PC-3 (cell line): ENCODE results near the gene TBC1D9. TPM values are rescaled to one million over a fixed set of nuclear protein-coding genes. Genes with fewer than 3 reads are reported as not detected.
A peak's percentile ranks its signal among the peaks of the same experiment; 100 is the strongest.

Experiments used
- ATAC-seq: fragments of 200-7000 bp; cut with Tn5 transposase; 2 replicates; pipeline ENCODE4 v1.9.1; 2020; ENCODE audit warnings: mild to moderate bottlenecking, moderate library complexity
- BruUV-seq: library from RNA; stranded (reverse); fragments of 400-500 nt; replicated peaks from 2 replicates; lab custom pipeline; 2021; lab: Mats Ljungman, UMichigan
- CTCF ChIA-PET: fragments of 300-600 bp; sonication (Branson Sonifier 250); formaldehyde crosslinking; loops from one replicate; lab custom pipeline; 2022; ENCODE audit warnings: antibody characterized with exemption; lab: Charles Lee
- POLR2A ChIA-PET: fragments of 300-600 bp; sonication (Branson Sonifier 250); formaldehyde crosslinking; loops from one replicate; lab custom pipeline; 2022; ENCODE audit warnings: antibody characterized with exemption; ENCODE audit not compliant: unreplicated experiment; lab: Charles Lee
- DNase-seq: peaks from one replicate; pipeline ENCODE4 v3.0.0-alpha.2; 2015
- H2AFZ ChIP-seq: fragments of 300-600 bp; sonication (generic); 2 replicates; pipeline ENCODE4 v1.6.0; 2016; ENCODE audit warnings: antibody characterized with exemption, low read length
- H3F3A ChIP-seq: fragments of 300-600 bp; sonication (generic); one replicate; pipeline ENCODE4 v1.6.0; 2017; ENCODE audit warnings: antibody characterized with exemption, low read length, control low read depth, mild to moderate bottlenecking; ENCODE audit not compliant: unreplicated experiment
- H3K27ac ChIP-seq: fragments of 300-600 bp; sonication (generic); 2 replicates; pipeline ENCODE4 v1.5.1; 2016; ENCODE audit warnings: mild to moderate bottlenecking, low read length
- H3K27me3 ChIP-seq: fragments of 300-600 bp; sonication (generic); 2 replicates; pipeline ENCODE4 v1.6.1; 2016; ENCODE audit warnings: low read length, mixed read lengths
- H3K36me3 ChIP-seq: fragments of 300-600 bp; sonication (generic); 2 replicates; pipeline ENCODE4 v1.6.1; 2016; ENCODE audit warnings: low read depth, mixed run types, low read length, mixed read lengths
- H3K4me1 ChIP-seq: fragments of 300-600 bp; sonication (generic); 2 replicates; pipeline ENCODE4 v1.5.1; 2016; ENCODE audit warnings: low read length; ENCODE audit not compliant: insufficient read depth
- H3K4me2 ChIP-seq: fragments of 300-600 bp; sonication (generic); 2 replicates; pipeline ENCODE4 v1.6.0; 2016; ENCODE audit warnings: low read length
- H3K4me3 ChIP-seq: fragments of 300-600 bp; sonication (generic); 2 replicates; pipeline ENCODE4 v1.5.1; 2016; ENCODE audit warnings: mild to moderate bottlenecking, low read length, mixed read lengths
- H3K79me2 ChIP-seq: fragments of 300-600 bp; sonication (generic); 2 replicates; pipeline ENCODE4 v1.6.1; 2017; ENCODE audit warnings: low read length, mixed read lengths
- H3K9ac ChIP-seq: fragments of 300-600 bp; sonication (generic); 2 replicates; pipeline ENCODE4 v1.6.0; 2016; ENCODE audit warnings: mild to moderate bottlenecking, low read length
- H3K9me2 ChIP-seq: fragments of 300-600 bp; sonication (generic); replicated peaks from 2 replicates; pipeline ENCODE4 v1.6.1; 2016; ENCODE audit warnings: mixed run types, low read length, mixed read lengths
- H3K9me3 ChIP-seq: fragments of 300-600 bp; sonication (generic); 2 replicates; pipeline ENCODE4 v1.6.1; 2016; ENCODE audit warnings: low read length, mixed read lengths
- H4K20me1 ChIP-seq: fragments of 300-600 bp; sonication (generic); 2 replicates; pipeline ENCODE4 v1.6.1; 2016; ENCODE audit warnings: low read length, mixed read lengths
- EZH2 ChIP-seq: fragments of 300-600 bp; sonication (generic); IDR thresholded peaks from one replicate; pipeline ENCODE4 v1.6.1; 2017; ENCODE audit warnings: antibody characterized with exemption, mild to moderate bottlenecking, low read length; ENCODE audit not compliant: unreplicated experiment
- EZH2phosphoT487 ChIP-seq: fragments of 300-600 bp; sonication (generic); IDR thresholded peaks from 2 replicates; pipeline ENCODE4 v1.6.1; 2018; ENCODE audit warnings: mild to moderate bottlenecking, antibody characterized with exemption, low read length, borderline replicate concordance
- intact Hi-C: fragments of 100-400 bp; cut with micrococcal nuclease; formaldehyde crosslinking; loops from 2 replicates; pipeline ENCODE4 v1.9.0; 2023
- total RNA-seq: library from RNA; depleted of rRNA; stranded (reverse); fragments of >200 nt; gene quantifications from 2 replicates; pipeline ENCODE4 v1.2.3, GENCODE V29; 2014
- TF ChIP-seq, protein P1 (sequence below): fragments of 300-600 bp; sonication (generic); conservative IDR thresholded peaks from 2 replicates; pipeline ENCODE4 v1.5.1; 2017; ENCODE audit warnings: antibody characterized with exemption, low read depth, mild to moderate bottlenecking, low read length

The TBC1D9 gene
- total RNA-seq, 1 experiment from 2014 or later, result 11.2 TPM

GRCh38 chr4:140630246-140630645, 125.9 kb downstream of the TBC1D9 start:
- DNase-seq (no peak), ATAC-seq (no peak)
- Histone ChIP-seq H3K9me2 (no peaks in the 10 kb centered on the region), H3K4me1 (peaks cover 17% of the 10 kb centered on the region), H3K9me3 (no peaks in the 10 kb centered on the region), H3K36me3 (no peaks in the 10 kb centered on the region; the same call in 1 of the 2 replicates), H3K4me3 (no peak overlapping the region), H3K79me2 (no peaks in the 10 kb centered on the region), H2AFZ (no peak overlapping the region), H3K4me2 (no peak overlapping the region), H3K9ac (no peak overlapping the region), H3F3A (no peaks in the 10 kb centered on the region), H4K20me1 (no peaks in the 10 kb centered on the region), H3K27ac (no peak overlapping the region), H3K27me3 (no peaks in the 10 kb centered on the region)
- CTCF ChIA-PET, result no interaction called here
- POLR2A ChIA-PET, result no interaction called here
- TF ChIP-seq EZH2phosphoT487, result no peak
- no peak for TF ChIP-seq EZH2
- TF ChIP-seq, protein P1, sequence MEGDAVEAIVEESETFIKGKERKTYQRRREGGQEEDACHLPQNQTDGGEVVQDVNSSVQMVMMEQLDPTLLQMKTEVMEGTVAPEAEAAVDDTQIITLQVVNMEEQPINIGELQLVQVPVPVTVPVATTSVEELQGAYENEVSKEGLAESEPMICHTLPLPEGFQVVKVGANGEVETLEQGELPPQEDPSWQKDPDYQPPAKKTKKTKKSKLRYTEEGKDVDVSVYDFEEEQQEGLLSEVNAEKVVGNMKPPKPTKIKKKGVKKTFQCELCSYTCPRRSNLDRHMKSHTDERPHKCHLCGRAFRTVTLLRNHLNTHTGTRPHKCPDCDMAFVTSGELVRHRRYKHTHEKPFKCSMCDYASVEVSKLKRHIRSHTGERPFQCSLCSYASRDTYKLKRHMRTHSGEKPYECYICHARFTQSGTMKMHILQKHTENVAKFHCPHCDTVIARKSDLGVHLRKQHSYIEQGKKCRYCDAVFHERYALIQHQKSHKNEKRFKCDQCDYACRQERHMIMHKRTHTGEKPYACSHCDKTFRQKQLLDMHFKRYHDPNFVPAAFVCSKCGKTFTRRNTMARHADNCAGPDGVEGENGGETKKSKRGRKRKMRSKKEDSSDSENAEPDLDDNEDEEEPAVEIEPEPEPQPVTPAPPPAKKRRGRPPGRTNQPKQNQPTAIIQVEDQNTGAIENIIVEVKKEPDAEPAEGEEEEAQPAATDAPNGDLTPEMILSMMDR, result no peak
- intact Hi-C loops, result no loop called here
- no TSS peak for BruUV-seq

DNA sequence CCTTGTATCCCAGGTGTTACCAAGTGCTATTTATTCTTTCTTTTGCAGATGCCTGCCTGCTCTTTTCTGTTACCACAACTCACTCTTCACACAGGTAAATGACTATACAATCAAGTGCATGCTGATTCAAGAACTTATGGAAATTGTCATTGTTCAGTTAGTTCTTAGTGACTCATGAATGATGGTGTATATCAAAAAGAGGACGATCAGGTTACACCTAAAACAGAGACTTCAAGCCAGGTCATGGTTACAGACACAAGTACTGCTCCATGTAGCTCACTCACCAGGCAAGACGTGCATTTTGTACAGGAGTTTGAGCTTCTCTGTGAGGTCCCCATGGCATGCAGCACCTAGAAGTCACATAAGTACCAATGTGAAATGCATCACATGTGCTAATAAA, 128.2 kb downstream of the TBC1D9 start:
- ChIA-PET POLR2A (no interaction called here), CTCF (no interaction called here)
- Histone ChIP-seq H4K20me1 (no peaks in the 10 kb centered on the region), H3F3A (no peaks in the 10 kb centered on the region), H3K4me1 (peaks cover 14% of the 10 kb centered on the region), H3K36me3 (no peaks in the 10 kb centered on the region; the same call in 1 of the 2 replicates), H3K9ac (no peak overlapping the region), H3K27me3 (no peaks in the 10 kb centered on the region), H2AFZ (no peak overlapping the region), H3K4me3 (no peak overlapping the region), H3K27ac (0 out of 2 replicates have a peak overlapping the region, but pooled peaks have one; percentile 17), H3K4me2 (peak overlapping the region; percentile 27), H3K9me3 (no peaks in the 10 kb centered on the region), H3K79me2 (no peaks in the 10 kb centered on the region), H3K9me2 (no peaks in the 10 kb centered on the region)
- intact Hi-C loops, result no loop called here
- DNase-seq, result peak; percentile 66
- ATAC-seq, result peak; percentile 89
- BruUV-seq, result no TSS peak
- TF ChIP-seq EZH2phosphoT487 (no peak), EZH2 (no peak)
- TF ChIP-seq, protein P1, result no peak

- TF ChIP-seq, protein P1, result peak; percentile 13; the same call in 1 of the 2 replicates
- TF ChIP-seq EZH2, result no peak
Observed at GRCh38 chr4:140626661-140627376, 129.4 kb downstream of the TBC1D9 start.

More at GRCh38 chr4:140626661-140627376, 129.4 kb downstream of the TBC1D9 start:
- Histone ChIP-seq H3F3A (no peaks in the 10 kb centered on the region), H3K27ac (no peak overlapping the region), H3K4me2 (no peak overlapping the region), H4K20me1 (no peaks in the 10 kb centered on the region), H3K27me3 (no peaks in the 10 kb centered on the region), H2AFZ (no peak overlapping the region), H3K9ac (no peak overlapping the region), H3K36me3 (no peaks in the 10 kb centered on the region; the same call in 1 of the 2 replicates), H3K9me3 (no peaks in the 10 kb centered on the region), H3K79me2 (no peaks in the 10 kb centered on the region), H3K9me2 (no peaks in the 10 kb centered on the region), H3K4me3 (no peak overlapping the region), H3K4me1 (peaks cover 14% of the 10 kb centered on the region)
- ChIA-PET CTCF (no interaction called here), POLR2A (no interaction called here)
- DNase-seq (peak; percentile 22), ATAC-seq (peak; percentile 22; the same call in 1 of the 2 replicates)
- BruUV-seq, result no TSS peak
- intact Hi-C loops, result loop anchor here (2.0 kb wide), 1 partner anchor 224 kb away; no protein-coding TSS in a partner anchor
